Osteocyte (in vitro differentiated cells): ENCODE data around the gene MMS19. TPM values are rescaled to one million over a fixed set of nuclear protein-coding genes. Genes with fewer than 3 reads are reported as not detected.

Source experiments
- DNase-seq: peaks from one replicate; pipeline ENCODE4 v3.0.0; 2021; ENCODE audit warnings: mixed read lengths; ENCODE audit not compliant: unreplicated experiment; ENCODE audit errors: extremely low spot score
- H3K27ac Mint-ChIP-seq: one replicate; pipeline ENCODE4 v1.8.0; 2021; ENCODE audit warnings: mild to moderate bottlenecking, mixed read lengths; ENCODE audit not compliant: unreplicated experiment
- H3K27me3 Mint-ChIP-seq: one replicate; pipeline ENCODE4 v1.8.0; 2021; ENCODE audit warnings: mixed read lengths; ENCODE audit not compliant: unreplicated experiment
- H3K36me3 Mint-ChIP-seq: one replicate; pipeline ENCODE4 v1.8.0; 2021; ENCODE audit warnings: mixed read lengths; ENCODE audit not compliant: unreplicated experiment
- H3K4me1 Mint-ChIP-seq: one replicate; pipeline ENCODE4 v1.8.0; 2021; ENCODE audit warnings: mixed read lengths; ENCODE audit not compliant: unreplicated experiment
- H3K4me3 Mint-ChIP-seq: one replicate; pipeline ENCODE4 v1.8.0; 2021; ENCODE audit warnings: mild to moderate bottlenecking, moderate library complexity, mixed read lengths; ENCODE audit not compliant: unreplicated experiment
- H3K9me3 Mint-ChIP-seq: one replicate; pipeline ENCODE4 v1.8.0; 2021; ENCODE audit warnings: mixed read lengths; ENCODE audit not compliant: unreplicated experiment
- CTCF ChIP-seq: fragments of 200-600 bp; sonication (generic); IDR thresholded peaks from 2 replicates; pipeline ENCODE4 v1.5.0; 2021; ENCODE audit warnings: antibody characterized with exemption, mild to moderate bottlenecking, moderate library complexity
- total RNA-seq: library from RNA; stranded (reverse); gene quantifications from 2 replicates; pipeline ENCODE4 v1.2.1, GENCODE V29; 2021

MMS19 gene
- total RNA-seq, 1 donor from 2014 or later: 71.1 TPM

GRCh38 chr10:97508342-97508741, 10.1 kb upstream of the MMS19 start:
- H3K36me3 Mint-ChIP-seq: no peaks in the 10 kb centered on the region
- no peak overlapping the region for H3K27ac Mint-ChIP-seq
- no peak for TF ChIP-seq CTCF
- peaks cover 19% of the 10 kb centered on the region for H3K4me1 Mint-ChIP-seq
- H3K9me3 Mint-ChIP-seq: no peaks in the 10 kb centered on the region
- no peak for DNase-seq
- no peak overlapping the region for H3K4me3 Mint-ChIP-seq
- no peaks in the 10 kb centered on the region for H3K27me3 Mint-ChIP-seq

- Mint-ChIP-seq H3K9me3 (no peaks in the 10 kb centered on the region), H3K27me3 (no peaks in the 10 kb centered on the region), H3K4me3 (no peak overlapping the region), H3K4me1 (peaks cover 23% of the 10 kb centered on the region), H3K27ac (no peak overlapping the region), H3K36me3 (peaks cover 4% of the 10 kb centered on the region)
- no peak for DNase-seq
- no peak for TF ChIP-seq CTCF
These were observed 8.2 kb upstream of the MMS19 start for GRCh38 chr10:97506199-97506991.

GRCh38 chr10:97505152-97505551, 6.9 kb upstream of the MMS19 start:
- Mint-ChIP-seq H3K4me1 (peaks cover 35% of the 10 kb centered on the region), H3K27me3 (no peaks in the 10 kb centered on the region), H3K36me3 (peaks cover 4% of the 10 kb centered on the region), H3K4me3 (no peak overlapping the region), H3K27ac (no peak overlapping the region), H3K9me3 (no peaks in the 10 kb centered on the region)
- DNase-seq: no peak
- no peak for TF ChIP-seq CTCF

- H3K4me3 Mint-ChIP-seq: no peak overlapping the region
- peaks cover 33% of the 10 kb centered on the region for H3K4me1 Mint-ChIP-seq
- peak overlapping the region; percentile 31 for H3K27ac Mint-ChIP-seq
- peaks cover 4% of the 10 kb centered on the region for H3K36me3 Mint-ChIP-seq
- no peak for DNase-seq
- H3K27me3 Mint-ChIP-seq: no peaks in the 10 kb centered on the region
- no peak for TF ChIP-seq CTCF
- no peaks in the 10 kb centered on the region for H3K9me3 Mint-ChIP-seq
These were observed 5.2 kb upstream of the MMS19 start for GRCh38 chr10:97503406-97503805.

- Mint-ChIP-seq H3K36me3 (peaks cover 4% of the 10 kb centered on the region), H3K27me3 (no peaks in the 10 kb centered on the region), H3K4me1 (peaks cover 28% of the 10 kb centered on the region), H3K27ac (peak overlapping the region; percentile 31), H3K9me3 (no peaks in the 10 kb centered on the region), H3K4me3 (no peak overlapping the region)
- no peak for DNase-seq
- TF ChIP-seq CTCF: no peak
These were observed 4.7 kb upstream of the MMS19 start for GRCh38 chr10:97502916-97503315.
